ENCODE data around the gene SCAF4.
"Not testable (repeated sequence)": the region's sequence is repeated elsewhere in the genome, so short reads cannot be mapped to it uniquely, and the experiment has no call there.

Gene SCAF4

GRCh38 chr21:31651491-31651890 is 80.4 kb downstream of the SCAF4 start:
- in situ Hi-C loops (cut with MboI; ENCODE audit: low sequenced_read_pairs): not testable (repeated sequence)

- in situ Hi-C loops (cut with MboI; ENCODE audit: low sequenced_read_pairs): no loop called here
Measured at GRCh38 chr21:31650930-31651329, 81.0 kb downstream of the SCAF4 start.

- in situ Hi-C loops (cut with MboI; ENCODE audit: low sequenced_read_pairs): no loop called here
Measured at GRCh38 chr21:31647650-31648049, 84.3 kb downstream of the SCAF4 start.

- in situ Hi-C loops (cut with MboI; ENCODE audit: low sequenced_read_pairs): no loop called here
Measured at GRCh38 chr21:31644643-31645042, 87.3 kb downstream of the SCAF4 start.

- in situ Hi-C loops (cut with MboI; ENCODE audit: low sequenced_read_pairs): no loop called here
Measured at GRCh38 chr21:31641416-31641922, 90.4 kb downstream of the SCAF4 start.

- in situ Hi-C loops (cut with MboI; ENCODE audit: low sequenced_read_pairs): no loop called here
Measured at GRCh38 chr21:31636874-31637273, 95.0 kb downstream of the SCAF4 start.

GRCh38 chr21:31634993-31635392 is 96.9 kb downstream of the SCAF4 start:
- in situ Hi-C loops (cut with MboI; ENCODE audit: low sequenced_read_pairs): no loop called here

- in situ Hi-C loops (cut with MboI; ENCODE audit: low sequenced_read_pairs): not testable (repeated sequence)
Measured at GRCh38 chr21:31631881-31632280, 100.0 kb downstream of the SCAF4 start.

- in situ Hi-C loops (cut with MboI; ENCODE audit: low sequenced_read_pairs): no loop called here
Measured at GRCh38 chr21:31629972-31630711, 101.8 kb downstream of the SCAF4 start.

- in situ Hi-C loops (cut with MboI; ENCODE audit: low sequenced_read_pairs): no loop called here
Measured at GRCh38 chr21:31624961-31625491, 106.9 kb downstream of the SCAF4 start.

- in situ Hi-C loops (cut with MboI; ENCODE audit: low sequenced_read_pairs): no loop called here
Measured at GRCh38 chr21:31624181-31624580, 107.7 kb downstream of the SCAF4 start.

GRCh38 chr21:31623664-31624063 is 108.3 kb downstream of the SCAF4 start:
- in situ Hi-C loops (cut with MboI; ENCODE audit: low sequenced_read_pairs): no loop called here

GRCh38 chr21:31622397-31622796 is 109.5 kb downstream of the SCAF4 start:
- in situ Hi-C loops (cut with MboI; ENCODE audit: low sequenced_read_pairs): no loop called here

All from HL-60/S4 (cell line).